ENCODE measurements around the gene RNF187.

- TF ChIP-seq ZNF274 (IDR thresholded peaks at IDR 0.05; ENCODE audit: low read depth, low read length) (no peak), YY1 (IDR thresholded peaks at IDR 0.05; ENCODE audit: insufficient read depth, insufficient read length) (no peak)
Observed at GRCh38 chr1:228543396-228543795, 56.2 kb downstream of the RNF187 start.
